Vagina (tissue), 2 donors: Measurements from ENCODE around the gene ABCA7. TPM values are rescaled to one million over a fixed set of nuclear protein-coding genes. Genes with fewer than 3 reads are reported as not detected.

ENCODE experiments used
- DNase-seq, 2 donors: peaks; one replicate each; pipeline ENCODE4 v3.0.0-alpha.2; 2017; ENCODE audit errors: extremely low spot score in 2 of 2
- H3K27ac ChIP-seq: fragments of 200-600 bp; sonication (generic); one replicate; pipeline ENCODE4 v1.5.1; 2019
- H3K27me3 ChIP-seq: fragments of 200-600 bp; sonication (generic); one replicate; pipeline ENCODE4 v1.5.1; 2019
- H3K36me3 ChIP-seq, 2 donors: fragments of 200-600 bp; sonication (generic); one replicate each; pipeline ENCODE4 v1.5.1; 2017 to 2019
- H3K4me1 ChIP-seq: fragments of 200-600 bp; sonication (generic); one replicate; pipeline ENCODE4 v1.5.1; 2019
- H3K4me3 ChIP-seq, 2 donors: fragments of 200-600 bp; sonication (generic); 1 replicate in 1 of 2; 2 replicates in 1 of 2; pipeline ENCODE4 v1.5.1; 2016 to 2019
- H3K9me3 ChIP-seq: fragments of 200-600 bp; sonication (generic); one replicate; pipeline ENCODE4 v1.5.1; 2019
- CTCF ChIP-seq, 3 experiments: fragments of 450-650 bp in 2 of 3; fragments of 200-600 bp in 1 of 3; sonication (generic) in 1 of 3; IDR thresholded peaks; one replicate each; pipeline ENCODE4 v1.5.1; 2017 to 2019; ENCODE audit warnings: antibody characterized with exemption in 3 of 3, mild to moderate bottlenecking in 2 of 3, moderate library complexity in 2 of 3
- POLR2A ChIP-seq, 2 donors: fragments of 450-650 bp; IDR thresholded peaks; one replicate each; pipeline ENCODE4 v1.6.1; 2017; ENCODE audit warnings: antibody characterized with exemption in 2 of 2, mild to moderate bottlenecking in 2 of 2, moderate library complexity in 2 of 2
- POLR2AphosphoS5 ChIP-seq, 2 donors: sonication (generic); formaldehyde crosslinking; IDR thresholded peaks; one replicate each; pipeline ENCODE4 v1.9.0; 2017; ENCODE audit warnings: antibody characterized with exemption in 2 of 2, mild to moderate bottlenecking in 2 of 2, low read depth in 1 of 2; ENCODE audit not compliant: insufficient read depth in 1 of 2
- intact Hi-C: fragments of 100-400 bp; cut with DNase I; formaldehyde crosslinking; loops from one replicate; pipeline ENCODE4 v1.15.1; 2023
- total RNA-seq: library from RNA; depleted of rRNA; stranded (reverse); fragments of >200 nt; gene quantifications from one replicate; pipeline ENCODE4 v1.2.3, GENCODE V29; 2016

ABCA7 gene
- total RNA-seq, 1 donor from 2014 or later: 29.5 TPM

- peaks cover 36% of the 10 kb centered on the region for H3K4me1 ChIP-seq
- H3K27ac ChIP-seq: peak overlapping the region; percentile 34
These were observed 767 bp downstream of the ABCA7 start for GRCh38 chr19:1040476-1041271.

GRCh38 chr19:1041272-1041834 lies 1.4 kb downstream of the ABCA7 start:
- intact Hi-C loops: no loop called here
- Histone ChIP-seq H3K4me1 (peaks cover 36% of the 10 kb centered on the region), H3K9me3 (no peaks in the 10 kb centered on the region), H3K27me3 (no peaks in the 10 kb centered on the region), H3K36me3 (peaks cover 0 to 12% of the 10 kb centered on the region in 2 donors), H3K27ac (no peak overlapping the region), H3K4me3 (peak overlapping the region; percentile 51 to 55)
- DNase-seq: no peak
- TF ChIP-seq CTCF (IDR thresholded peaks at IDR 0.05) (no peak), POLR2A (IDR thresholded peaks at IDR 0.05) (no peak), POLR2AphosphoS5 (IDR thresholded peaks at IDR 0.05; ENCODE audit: insufficient read depth in 1 of 2, low read depth in 1 of 2) (no peak)

More at GRCh38 chr19:1040476-1041271, 767 bp downstream of the ABCA7 start:
- TF ChIP-seq POLR2AphosphoS5 (IDR thresholded peaks at IDR 0.05; ENCODE audit: insufficient read depth in 1 of 2, low read depth in 1 of 2) (peak; percentile 23 to 48), POLR2A (IDR thresholded peaks at IDR 0.05) (no peak), CTCF (IDR thresholded peaks at IDR 0.05) (no peak)
- H3K27me3 ChIP-seq: no peaks in the 10 kb centered on the region
- H3K9me3 ChIP-seq: no peaks in the 10 kb centered on the region
- peaks cover 0 to 19% of the 10 kb centered on the region in 2 donors for H3K36me3 ChIP-seq
- peak overlapping the region; percentile 51 to 55 for H3K4me3 ChIP-seq
- DNase-seq: no peak
- intact Hi-C loops: no loop called here

- Histone ChIP-seq H3K4me1 (peaks cover 36% of the 10 kb centered on the region), H3K36me3 (peaks cover 0 to 5% of the 10 kb centered on the region in 2 donors), H3K27me3 (no peaks in the 10 kb centered on the region), H3K9me3 (no peaks in the 10 kb centered on the region), H3K27ac (no peak overlapping the region), H3K4me3 (peak overlapping the region in 1 of 2 donors; percentile 5)
- DNase-seq: no peak
- intact Hi-C loops: no loop called here
- TF ChIP-seq POLR2A (IDR thresholded peaks at IDR 0.05): no peak
- no peak for TF ChIP-seq POLR2AphosphoS5 (IDR thresholded peaks at IDR 0.05; ENCODE audit: insufficient read depth in 1 of 2, low read depth in 1 of 2)
- TF ChIP-seq CTCF (IDR thresholded peaks at IDR 0.05): no peak
These were observed 2.2 kb downstream of the ABCA7 start for GRCh38 chr19:1041835-1042685.

- no peak for DNase-seq
- intact Hi-C loops: no loop called here
- no peak overlapping the region for H3K27ac ChIP-seq
- peak overlapping the region in 1 of 2 donors; percentile 5 for H3K4me3 ChIP-seq
- TF ChIP-seq POLR2A (IDR thresholded peaks at IDR 0.05) (no peak), POLR2AphosphoS5 (IDR thresholded peaks at IDR 0.05; ENCODE audit: insufficient read depth in 1 of 2, low read depth in 1 of 2) (peak in 1 of 2 donors; percentile 10)
- H3K36me3 ChIP-seq: no peaks in the 10 kb centered on the region
- H3K4me1 ChIP-seq: peaks cover 36% of the 10 kb centered on the region
- no peaks in the 10 kb centered on the region for H3K9me3 ChIP-seq
- H3K27me3 ChIP-seq: no peaks in the 10 kb centered on the region
These were observed 3.0 kb downstream of the ABCA7 start for GRCh38 chr19:1042689-1043511.

- no peak for DNase-seq
- peaks cover 17% of the 10 kb centered on the region for H3K4me1 ChIP-seq
- intact Hi-C loops: no loop called here
- H3K9me3 ChIP-seq: no peaks in the 10 kb centered on the region
- H3K27me3 ChIP-seq: no peaks in the 10 kb centered on the region
- no peak overlapping the region for H3K27ac ChIP-seq
- no peaks in the 10 kb centered on the region for H3K36me3 ChIP-seq
- H3K4me3 ChIP-seq: no peak overlapping the region
- TF ChIP-seq POLR2AphosphoS5 (IDR thresholded peaks at IDR 0.05; ENCODE audit: insufficient read depth in 1 of 2, low read depth in 1 of 2) (no peak), POLR2A (IDR thresholded peaks at IDR 0.05) (no peak), CTCF (IDR thresholded peaks at IDR 0.05) (no peak)
These were observed 5.3 kb downstream of the ABCA7 start for GRCh38 chr19:1045247-1045603.
